Endothelial cell of umbilical vein (primary cell): Measurements from ENCODE around the gene KIFAP3. TPM values are rescaled to one million over a fixed set of nuclear protein-coding genes. Genes with fewer than 3 reads are reported as not detected.

Experiments used
- BruUV-seq: library from RNA; stranded (reverse); fragments of 400-500 nt; replicated peaks from 2 replicates; lab custom pipeline; 2021; lab: Mats Ljungman, UMichigan
- CTCF ChIA-PET: fragments of 300-600, 350-600 bp; sonication (Branson Sonifier 250); formaldehyde crosslinking; loops from one replicate; lab custom pipeline; 2021; ENCODE audit warnings: antibody characterized with exemption, inconsistent platforms; lab: Charles Lee
- POLR2A ChIA-PET: fragments of 300-600, 350-600 bp; sonication (Branson Sonifier 250); formaldehyde crosslinking; loops from one replicate; lab custom pipeline; 2021; ENCODE audit warnings: antibody characterized with exemption, inconsistent platforms; lab: Charles Lee
- DNase-seq: peaks from one replicate; pipeline ENCODE4 v3.0.0-alpha.2; 2011; ENCODE audit warnings: low read depth, low spot score
- FAIRE-seq: peaks from 2 replicates; lab custom pipeline; 2011; peaks lifted over from hg19 to GRCh38; lab: Jason Lieb, UNC
- H2AFZ ChIP-seq: 2 replicates; pipeline ENCODE4 v1.6.0; 2012; ENCODE audit warnings: low read depth, low read length, control low read depth, inconsistent platforms
- H3K27ac ChIP-seq: 2 replicates; pipeline ENCODE4 v1.5.1; 2011; ENCODE audit warnings: low read depth, mild to moderate bottlenecking, control low read depth, low read length, moderate library complexity; ENCODE audit not compliant: insufficient read depth
- H3K27me3 ChIP-seq, 2 experiments: 2 replicates each; pipeline versions ENCODE4 v1.6.0 to v1.6.1; 2011; ENCODE audit warnings: low read length in 2 of 2, mixed read lengths in 1 of 2; ENCODE audit not compliant: control insufficient read depth in 2 of 2, insufficient read depth in 2 of 2
- H3K36me3 ChIP-seq, 2 experiments: 2 replicates in 1 of 2; 3 replicates in 1 of 2; pipeline ENCODE4 v1.5.1; 2011; ENCODE audit warnings: low read length in 2 of 2, mild to moderate bottlenecking in 1 of 2, moderate library complexity in 1 of 2; ENCODE audit not compliant: control insufficient read depth in 2 of 2, insufficient read depth in 2 of 2; ENCODE audit errors: extremely low read depth in 1 of 2
- H3K4me1 ChIP-seq: 3 replicates; pipeline ENCODE4 v1.5.1; 2011; ENCODE audit warnings: mild to moderate bottlenecking, low read length; ENCODE audit not compliant: control insufficient read depth, insufficient read depth; ENCODE audit errors: extremely low read depth
- H3K4me2 ChIP-seq: 2 replicates; pipeline ENCODE4 v1.6.1; 2011; ENCODE audit warnings: low read length, control low read depth, mixed read lengths; ENCODE audit not compliant: insufficient read depth
- H3K4me3 ChIP-seq, 3 experiments: fragments of 200-600 bp in 1 of 3; sonication (generic), shearing (Covaris generic) in 1 of 3; replicated peaks in 1 of 3; 2 replicates each; pipeline ENCODE4 v1.5.1; 2011 to 2016; ENCODE audit warnings: control low read depth in 3 of 3, low read length in 3 of 3, mild to moderate bottlenecking in 2 of 3, inconsistent platforms in 1 of 3, low read depth in 1 of 3, moderate library complexity in 1 of 3; ENCODE audit not compliant: insufficient read depth in 1 of 3
- H3K79me2 ChIP-seq: 2 replicates; pipeline ENCODE4 v1.6.0; 2012; ENCODE audit warnings: low read length, inconsistent platforms; ENCODE audit not compliant: control insufficient read depth, insufficient read depth
- H3K9ac ChIP-seq: replicated peaks from 2 replicates; pipeline ENCODE3; 2011; ENCODE audit warnings: low read length, control low read depth; ENCODE audit not compliant: insufficient read depth; ENCODE audit errors: extremely low read depth
- H3K9me1 ChIP-seq: replicated peaks from 3 replicates; pipeline ENCODE4 v1.6.0; 2011; ENCODE audit warnings: mild to moderate bottlenecking, low read length; ENCODE audit not compliant: control insufficient read depth, insufficient read depth; ENCODE audit errors: extremely low read depth
- H3K9me3 ChIP-seq: replicated peaks from 2 replicates; pipeline ENCODE4 v1.5.1; 2012; ENCODE audit warnings: low read length, inconsistent platforms; ENCODE audit not compliant: control insufficient read depth, insufficient read depth
- H4K20me1 ChIP-seq: replicated peaks from 2 replicates; pipeline ENCODE3; 2011; ENCODE audit warnings: mild to moderate bottlenecking, low read length; ENCODE audit not compliant: control insufficient read depth, insufficient read depth; ENCODE audit errors: extremely low read depth
- CTCF ChIP-seq, 2 donors: IDR thresholded peaks; 1 replicate in 1 of 2; 2 replicates in 1 of 2; pipeline ENCODE4 v1.5.1; 2011; ENCODE audit warnings: low read length in 2 of 2, mild to moderate bottlenecking in 2 of 2, moderate library complexity in 2 of 2, control low read depth in 1 of 2, inconsistent platforms in 1 of 2, low read depth in 1 of 2; ENCODE audit not compliant: insufficient read depth in 1 of 2; ENCODE audit errors: extremely low read depth in 1 of 2
- EZH2 ChIP-seq: IDR thresholded peaks from 2 replicates; pipeline ENCODE4 v1.6.1; 2012; ENCODE audit warnings: borderline replicate concordance, low read depth, mild to moderate bottlenecking, moderate library complexity, low read length, inconsistent platforms; ENCODE audit not compliant: severe bottlenecking
- FOS ChIP-seq: IDR thresholded peaks from 2 replicates; pipeline ENCODE4 v1.6.1; 2011; ENCODE audit warnings: mild to moderate bottlenecking, low read length, moderate library complexity, borderline replicate concordance; ENCODE audit not compliant: insufficient read depth
- GATA2 ChIP-seq: IDR thresholded peaks from 2 replicates; pipeline ENCODE4 v1.7.0; 2011; ENCODE audit warnings: low read depth, mild to moderate bottlenecking, moderate library complexity, mixed read lengths, low read length; ENCODE audit not compliant: insufficient read length, insufficient read depth
- JUN ChIP-seq: IDR thresholded peaks from 2 replicates; pipeline ENCODE4 v1.6.1; 2011; ENCODE audit warnings: borderline replicate concordance, low read depth; ENCODE audit not compliant: insufficient read length, insufficient read depth
- MAX ChIP-seq: IDR thresholded peaks from 2 replicates; pipeline ENCODE4 v1.6.1; 2011; ENCODE audit not compliant: insufficient read depth, insufficient read length
- MYC ChIP-seq: IDR thresholded peaks from one replicate; pipeline ENCODE4 v1.6.1; 2011; ENCODE audit warnings: mild to moderate bottlenecking, low read depth, low read length
- POLR2A ChIP-seq: IDR thresholded peaks from 2 replicates; pipeline ENCODE4 v1.6.1; 2012; ENCODE audit warnings: low read depth, mild to moderate bottlenecking, control low read depth, low read length
- POLR2AphosphoS5 ChIP-seq: IDR thresholded peaks from 2 replicates; pipeline ENCODE4 v1.6.1; 2012; ENCODE audit warnings: low read depth, mild to moderate bottlenecking, control low read depth, low read length, moderate library complexity; ENCODE audit not compliant: insufficient read depth
- dilution Hi-C: fragments of 300-500 bp; cut with MboI; formaldehyde crosslinking; loops from one replicate; pipeline ENCODE4 v1.15.0; 2019; ENCODE audit warnings: low sequenced_read_pairs; ENCODE audit not compliant: extremely low pct_ligation_motif_present
- intact Hi-C: fragments of 100-400 bp; cut with micrococcal nuclease; formaldehyde crosslinking; loops from one replicate; pipeline ENCODE4 v1.10.0; 2022
- polyA plus RNA-seq, 4 experiments: library from polyadenylated mRNA; depleted of rRNA in 3 of 4; stranded (reverse) in 3 of 4; unstranded in 1 of 4; fragments of >200 nt; gene quantifications; 2 replicates each; pipeline versions ENCODE4 v1.2.1 to v1.2.3, GENCODE V29; 2011 to 2012; ENCODE audit warnings: missing spikeins in 1 of 4
- total RNA-seq: library from RNA; stranded (reverse); gene quantifications from 2 replicates; pipeline ENCODE4 v1.2.3, GENCODE V29; 2021

The KIFAP3 gene
- total and polyA plus RNA-seq, 2 donors (not counting 3 experiments of a cell fraction or from before 2014, with no cell fraction given): 6.4 to 17.5 TPM

GRCh38 chr1:169925505-169926482 is 148.7 kb downstream of the KIFAP3 start:
- TF ChIP-seq MAX: no peak
- TF ChIP-seq POLR2AphosphoS5: no peak
- no peak for TF ChIP-seq EZH2
- TF ChIP-seq JUN: no peak
- TF ChIP-seq POLR2A: no peak
- Histone ChIP-seq H3K9me1 (no peaks in the 10 kb centered on the region), H3K4me2 (no peak overlapping the region), H3K79me2 (no peaks in the 10 kb centered on the region), H3K9ac (no peak overlapping the region), H3K9me3 (no peaks in the 10 kb centered on the region), H3K36me3 (no peaks in the 10 kb centered on the region), H4K20me1 (no peaks in the 10 kb centered on the region), H3K27ac (no peak overlapping the region), H3K4me1 (no peaks in the 10 kb centered on the region), H3K27me3 (no peaks in the 10 kb centered on the region), H2AFZ (no peak overlapping the region), H3K4me3 (no peak overlapping the region)
- intact Hi-C loops (loop anchor here (5.0 to 10.0 kb wide), 3 partner anchors 369 to 609 kb away; partner anchors contain the start of gene GORAB), dilution Hi-C loops (no loop called here)
- POLR2A ChIA-PET: no interaction called here
- DNase-seq: no peak
- no TSS peak for BruUV-seq
- CTCF ChIA-PET: interaction anchor here (1.0 to 5.3 kb wide), 3 partner anchors 17 to 1003 kb away, joined by 3 to 37 read pairs (median 3); no protein-coding TSS in a partner anchor
- FAIRE-seq: no peak

- no peaks in the 10 kb centered on the region for H3K79me2 ChIP-seq
- ChIA-PET CTCF (no interaction called here), POLR2A (no interaction called here)
- H3K27me3 ChIP-seq: no peaks in the 10 kb centered on the region
- intact Hi-C loops (loop anchor here (5.0 to 10.0 kb wide), 3 partner anchors 370 to 610 kb away; partner anchors contain the start of gene GORAB), dilution Hi-C loops (no loop called here)
- H3K9me1 ChIP-seq: no peaks in the 10 kb centered on the region
- no peak overlapping the region for H3K27ac ChIP-seq
- no peak overlapping the region for H3K9ac ChIP-seq
- H3K4me1 ChIP-seq: no peaks in the 10 kb centered on the region
- TF ChIP-seq MYC: no peak
- TF ChIP-seq CTCF (IDR thresholded peaks at IDR 0.05; ENCODE audit: extremely low read depth in 1 of 2, insufficient read depth in 1 of 2, low read depth in 1 of 2, low read length in 2 of 2): no peak
- no peak for TF ChIP-seq EZH2
- TF ChIP-seq MAX: no peak
- no peak for TF ChIP-seq POLR2AphosphoS5
- no peak for TF ChIP-seq JUN
- TF ChIP-seq FOS: no peak
- TF ChIP-seq GATA2: no peak
- no peak for TF ChIP-seq POLR2A
- BruUV-seq: no TSS peak
- no peaks in the 10 kb centered on the region for H3K9me3 ChIP-seq
- H3K4me3 ChIP-seq: no peak overlapping the region
- no peak overlapping the region for H2AFZ ChIP-seq
- FAIRE-seq (no peak), DNase-seq (no peak)
- H4K20me1 ChIP-seq: no peaks in the 10 kb centered on the region
- no peak overlapping the region for H3K4me2 ChIP-seq
- no peaks in the 10 kb centered on the region for H3K36me3 ChIP-seq
Measured at GRCh38 chr1:169924829-169925228, 149.7 kb downstream of the KIFAP3 start.
